ENCODE data around the gene RALGAPB.
"Not testable (repeated sequence)": the region's sequence is repeated elsewhere in the genome, so short reads cannot be mapped to it uniquely, and the experiment has no call there.

Gene RALGAPB

GRCh38 chr20:38458314-38458713, 14.3 kb upstream of the RALGAPB start:
- ChIA-PET POLR2A (interaction anchor here (0.6 kb wide), 1 partner anchor 355 kb away, joined by 8 read pairs; no protein-coding TSS in a partner anchor), CTCF (interaction anchor here (1.0 to 1.6 kb wide), 4 partner anchors 11 to 23 kb away, joined by 3 to 6 read pairs (median 4); partner anchors contain the start of gene SNHG17)
- TF ChIP-seq CTCF (IDR thresholded peaks at IDR 0.05; ENCODE audit: control extremely low read depth, extremely low read depth, low read depth, missing control alignments): no peak

GRCh38 chr20:38460040-38460623, 12.5 kb upstream of the RALGAPB start:
- CTCF ChIA-PET: no interaction called here

More at GRCh38 chr20:38458314-38458713, 14.3 kb upstream of the RALGAPB start:
- no peak for DNase-seq (ENCODE audit: extremely low spot score)

GRCh38 chr20:38460631-38461030, 12.0 kb upstream of the RALGAPB start:
- DNase-seq (ENCODE audit: extremely low spot score); CTCF ChIA-PET; POLR2A ChIA-PET: not testable (repeated sequence)

More at GRCh38 chr20:38460040-38460623, 12.5 kb upstream of the RALGAPB start:
- POLR2A ChIA-PET: no interaction called here
- DNase-seq (ENCODE audit: extremely low spot score): no peak
- TF ChIP-seq CTCF (IDR thresholded peaks at IDR 0.05; ENCODE audit: control extremely low read depth, extremely low read depth, low read depth, missing control alignments): no peak

- POLR2A ChIA-PET; DNase-seq (ENCODE audit: extremely low spot score); CTCF ChIA-PET: not testable (repeated sequence)
Measured at GRCh38 chr20:38461167-38461566, 11.5 kb upstream of the RALGAPB start.

DNA sequence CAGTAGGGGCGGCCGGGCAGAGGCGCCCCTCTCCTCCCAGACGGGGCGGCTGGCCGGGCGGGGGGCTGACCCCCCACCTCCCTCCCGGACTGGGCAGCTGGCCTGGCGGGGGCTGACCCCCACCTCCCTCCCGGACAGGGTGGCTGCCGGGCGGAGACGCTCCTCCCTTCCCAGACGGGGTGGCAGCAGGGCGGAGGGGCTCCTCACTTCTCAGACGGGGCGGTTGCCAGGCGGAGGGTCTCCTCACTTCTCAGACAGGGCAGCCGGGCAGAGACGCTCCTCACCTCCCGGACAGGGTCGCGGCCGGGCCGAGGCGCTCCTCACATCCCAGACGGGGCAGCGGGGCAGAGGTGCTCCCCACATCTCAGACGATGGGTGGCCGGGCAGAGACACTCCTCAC, 11.1 kb upstream of the RALGAPB start:
- POLR2A ChIA-PET; CTCF ChIA-PET; DNase-seq (ENCODE audit: extremely low spot score): not testable (repeated sequence)

- no peak for TF ChIP-seq CTCF (IDR thresholded peaks at IDR 0.05; ENCODE audit: control extremely low read depth, extremely low read depth, low read depth, missing control alignments)
- DNase-seq (ENCODE audit: extremely low spot score): no peak
- ChIA-PET CTCF (interaction anchor here (1.5 to 1.6 kb wide), 2 partner anchors 16 to 20 kb away, joined by 3 to 4 read pairs; no protein-coding TSS in a partner anchor), POLR2A (no interaction called here)
Measured at GRCh38 chr20:38466171-38466570, 6.5 kb upstream of the RALGAPB start.

- CTCF ChIA-PET: interaction anchor here (1.5 to 1.7 kb wide), 3 partner anchors 17 to 28 kb away, joined by 3 to 4 read pairs (median 3); no protein-coding TSS in a partner anchor
- POLR2A ChIA-PET: no interaction called here
- no peak for DNase-seq (ENCODE audit: extremely low spot score)
- no peak for TF ChIP-seq CTCF (IDR thresholded peaks at IDR 0.05; ENCODE audit: control extremely low read depth, extremely low read depth, low read depth, missing control alignments)
Measured at GRCh38 chr20:38466983-38467382, 5.7 kb upstream of the RALGAPB start.

DNA sequence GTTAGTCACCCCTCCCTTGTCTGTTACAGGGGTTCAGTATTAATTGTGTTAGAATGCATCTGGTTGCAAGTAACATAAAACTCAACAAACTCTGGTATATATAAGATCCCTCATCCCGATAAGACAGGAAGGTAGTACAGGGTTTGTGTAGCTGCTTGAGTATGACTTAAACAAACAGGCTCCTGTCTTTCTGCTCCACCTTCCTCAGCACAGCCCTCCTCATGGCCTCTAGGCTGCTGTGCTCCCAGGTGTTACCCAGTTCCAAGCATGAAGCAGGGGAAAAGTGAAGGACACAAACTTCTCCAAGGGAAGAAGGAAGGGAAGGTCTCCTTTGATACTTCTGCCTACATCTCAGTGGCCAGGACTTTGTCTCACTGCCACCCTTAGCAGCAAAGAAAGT, 1.4 kb upstream of the RALGAPB start:
- no peak for TF ChIP-seq CTCF (IDR thresholded peaks at IDR 0.05; ENCODE audit: control extremely low read depth, extremely low read depth, low read depth, missing control alignments)
- CTCF ChIA-PET: interaction anchor here (1.0 to 7.0 kb wide), 5 partner anchors 15 to 64 kb away, joined by 3 to 60 read pairs (median 15); partner anchors contain the start of gene SNHG17
- POLR2A ChIA-PET: no interaction called here
- DNase-seq (ENCODE audit: extremely low spot score): no peak
